ENCODE data around the gene RRAGB. TPM values are rescaled to one million over a fixed set of nuclear protein-coding genes. Genes with fewer than 3 reads are reported as not detected.
"Not testable (repeated sequence)": the region's sequence is repeated elsewhere in the genome, so short reads cannot be mapped to it uniquely, and the experiment has no call there.

RRAGB gene
- total RNA-seq, 4 donors from 2014 or later: 17.2 to 24.9 (median 19.4) TPM

GRCh38 chrX:55702671-55703070 lies 14.9 kb upstream of the RRAGB start:
- WGBS: 50% methylated on average over 3 of the region's 5 CpGs
- H3K27ac ChIP-seq (replicated peaks in 1 of 4): no peak overlapping the region
- TF ChIP-seq EP300 (IDR thresholded peaks at IDR 0.05): no peak
- TF ChIP-seq POLR2AphosphoS5 (IDR thresholded peaks at IDR 0.05): no peak
- TF ChIP-seq CTCF (IDR thresholded peaks at IDR 0.05): no peak
- TF ChIP-seq POLR2A (IDR thresholded peaks at IDR 0.05; ENCODE audit: low read depth): no peak
- no peak for DNase-seq (ENCODE audit: extremely low spot score)
- H3K36me3 ChIP-seq: no peaks in the 10 kb centered on the region
- no peak overlapping the region for H3K4me3 ChIP-seq
- no peaks in the 10 kb centered on the region for H3K4me1 ChIP-seq
- intact Hi-C loops (cut with DNase I): no loop called here
- H3K9me3 ChIP-seq: no peaks in the 10 kb centered on the region
- no peaks in the 10 kb centered on the region for H3K27me3 ChIP-seq

GRCh38 chrX:55703436-55703835 lies 14.1 kb upstream of the RRAGB start:
- H3K36me3 ChIP-seq; H3K9me3 ChIP-seq; DNase-seq (ENCODE audit: extremely low spot score); H3K4me3 ChIP-seq; intact Hi-C loops (cut with DNase I); H3K4me1 ChIP-seq; H3K27ac ChIP-seq (replicated peaks in 1 of 4); H3K27me3 ChIP-seq: not testable (repeated sequence)
- WGBS: 52% methylated on average over 2 of the region's 2 CpGs

- intact Hi-C loops (cut with DNase I); H3K36me3 ChIP-seq: not testable (repeated sequence)
Measured at GRCh38 chrX:55705066-55705465, 12.5 kb upstream of the RRAGB start.

GRCh38 chrX:55709735-55710134 lies 7.8 kb upstream of the RRAGB start:
- H3K4me1 ChIP-seq: peaks cover 0 to 33% (median 16%) of the 10 kb centered on the region in 4 donors
- no peaks in the 10 kb centered on the region for H3K27me3 ChIP-seq
- TF ChIP-seq CTCF (IDR thresholded peaks at IDR 0.05) (no peak), POLR2AphosphoS5 (IDR thresholded peaks at IDR 0.05) (no peak), POLR2A (IDR thresholded peaks at IDR 0.05; ENCODE audit: low read depth) (no peak), EP300 (IDR thresholded peaks at IDR 0.05) (no peak)
- no peak for DNase-seq (ENCODE audit: extremely low spot score)
- no peak overlapping the region for H3K4me3 ChIP-seq
- no peak overlapping the region for H3K27ac ChIP-seq (replicated peaks in 1 of 4)
- no peaks in the 10 kb centered on the region for H3K36me3 ChIP-seq
- WGBS: 43% methylated on average over 1 of the region's 1 CpG
- no peaks in the 10 kb centered on the region for H3K9me3 ChIP-seq
- intact Hi-C loops (cut with DNase I): loop anchor here (10.0 kb wide), 1 partner anchor 205 kb away; no protein-coding TSS in a partner anchor

More at GRCh38 chrX:55705066-55705465, 12.5 kb upstream of the RRAGB start:
- not testable (repeated sequence) for DNase-seq (ENCODE audit: extremely low spot score); H3K4me3 ChIP-seq; H3K9me3 ChIP-seq; H3K4me1 ChIP-seq; H3K27me3 ChIP-seq; H3K27ac ChIP-seq (replicated peaks in 1 of 4)
- WGBS: 60% methylated on average over 5 of the region's 5 CpGs

- no peak overlapping the region for H3K4me3 ChIP-seq
- H3K36me3 ChIP-seq: no peaks in the 10 kb centered on the region
- H3K27me3 ChIP-seq: no peaks in the 10 kb centered on the region
- H3K27ac ChIP-seq (replicated peaks in 1 of 4): peak overlapping the region; percentile 11 to 50 (median 30)
- TF ChIP-seq CTCF (IDR thresholded peaks at IDR 0.05) (no peak), POLR2A (IDR thresholded peaks at IDR 0.05; ENCODE audit: low read depth) (no peak), POLR2AphosphoS5 (IDR thresholded peaks at IDR 0.05) (peak in 1 of 2 donors; percentile 25), EP300 (IDR thresholded peaks at IDR 0.05) (no peak)
- no peak for DNase-seq (ENCODE audit: extremely low spot score)
- no peaks in the 10 kb centered on the region for H3K9me3 ChIP-seq
- intact Hi-C loops (cut with DNase I): loop anchor here (10.0 kb wide), 1 partner anchor 204 kb away; no protein-coding TSS in a partner anchor
- 17% methylated on average over 3 of the region's 3 CpGs for WGBS
- peaks cover 0 to 33% (median 16%) of the 10 kb centered on the region in 4 donors for H3K4me1 ChIP-seq
Measured at GRCh38 chrX:55710701-55711100, 6.8 kb upstream of the RRAGB start.

- H3K36me3 ChIP-seq: no peaks in the 10 kb centered on the region
- no peak for TF ChIP-seq CTCF (IDR thresholded peaks at IDR 0.05)
- TF ChIP-seq POLR2AphosphoS5 (IDR thresholded peaks at IDR 0.05): no peak
- TF ChIP-seq POLR2A (IDR thresholded peaks at IDR 0.05; ENCODE audit: low read depth): no peak
- TF ChIP-seq EP300 (IDR thresholded peaks at IDR 0.05): no peak
- no peak overlapping the region for H3K27ac ChIP-seq (replicated peaks in 1 of 4)
- DNase-seq (ENCODE audit: extremely low spot score): no peak
- intact Hi-C loops (cut with DNase I): loop anchor here (10.0 kb wide), 1 partner anchor 201 kb away; no protein-coding TSS in a partner anchor
- WGBS: 27% methylated on average over 1 of the region's 1 CpG
- no peak overlapping the region for H3K4me3 ChIP-seq
- no peaks in the 10 kb centered on the region for H3K27me3 ChIP-seq
- peaks cover 0 to 38% (median 21%) of the 10 kb centered on the region in 4 donors for H3K4me1 ChIP-seq
- no peaks in the 10 kb centered on the region for H3K9me3 ChIP-seq
Measured at GRCh38 chrX:55713631-55714030, 3.9 kb upstream of the RRAGB start.
